Measurements from ENCODE around the gene CASP2. TPM values are rescaled to one million over a fixed set of nuclear protein-coding genes. Genes with fewer than 3 reads are reported as not detected.

CASP2 gene
- total RNA-seq, 4 donors from 2014 or later: 7.7 to 21.6 (median 13.3) TPM

DNA sequence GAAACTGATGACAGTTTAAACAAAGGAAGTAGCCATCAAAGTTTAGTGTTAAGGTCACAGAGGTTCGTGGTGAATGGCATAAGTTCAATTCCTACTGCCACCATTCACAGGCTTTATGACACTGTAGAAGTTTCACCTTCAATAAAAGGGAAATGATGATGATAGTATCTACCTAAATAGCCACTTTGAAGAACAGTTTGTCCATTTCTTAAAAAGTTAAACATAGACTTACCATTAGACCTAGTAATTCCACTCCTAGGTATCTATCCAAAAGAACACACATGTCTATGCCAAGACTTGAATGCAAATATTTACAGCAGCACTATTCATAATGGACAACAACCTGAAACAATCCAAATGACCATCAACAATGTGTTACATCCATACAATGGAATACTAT is 43.8 kb upstream of the CASP2 start:
- TF ChIP-seq, protein P1, sequence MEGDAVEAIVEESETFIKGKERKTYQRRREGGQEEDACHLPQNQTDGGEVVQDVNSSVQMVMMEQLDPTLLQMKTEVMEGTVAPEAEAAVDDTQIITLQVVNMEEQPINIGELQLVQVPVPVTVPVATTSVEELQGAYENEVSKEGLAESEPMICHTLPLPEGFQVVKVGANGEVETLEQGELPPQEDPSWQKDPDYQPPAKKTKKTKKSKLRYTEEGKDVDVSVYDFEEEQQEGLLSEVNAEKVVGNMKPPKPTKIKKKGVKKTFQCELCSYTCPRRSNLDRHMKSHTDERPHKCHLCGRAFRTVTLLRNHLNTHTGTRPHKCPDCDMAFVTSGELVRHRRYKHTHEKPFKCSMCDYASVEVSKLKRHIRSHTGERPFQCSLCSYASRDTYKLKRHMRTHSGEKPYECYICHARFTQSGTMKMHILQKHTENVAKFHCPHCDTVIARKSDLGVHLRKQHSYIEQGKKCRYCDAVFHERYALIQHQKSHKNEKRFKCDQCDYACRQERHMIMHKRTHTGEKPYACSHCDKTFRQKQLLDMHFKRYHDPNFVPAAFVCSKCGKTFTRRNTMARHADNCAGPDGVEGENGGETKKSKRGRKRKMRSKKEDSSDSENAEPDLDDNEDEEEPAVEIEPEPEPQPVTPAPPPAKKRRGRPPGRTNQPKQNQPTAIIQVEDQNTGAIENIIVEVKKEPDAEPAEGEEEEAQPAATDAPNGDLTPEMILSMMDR (IDR thresholded peaks at IDR 0.05): no peak
- no peak for ATAC-seq (ENCODE audit: low FRiP score)

DNA sequence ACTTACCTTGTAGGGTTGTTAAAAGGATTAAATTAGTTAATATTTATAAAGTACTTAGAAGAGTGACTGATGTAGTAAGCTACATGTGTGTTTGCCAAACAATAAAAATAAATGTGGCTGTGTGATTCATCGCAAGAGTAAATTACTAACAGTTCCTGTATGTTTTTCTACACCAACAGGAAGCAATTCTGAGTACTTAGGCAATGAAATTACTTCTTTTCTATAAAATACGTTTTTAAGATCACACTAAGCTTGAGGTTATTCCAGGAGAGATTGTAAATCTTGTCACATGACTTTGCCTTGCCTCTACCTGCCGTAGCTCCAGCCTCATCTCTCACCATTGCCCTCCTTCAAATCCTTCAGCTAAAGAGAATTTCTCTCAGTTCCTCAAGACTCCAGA is 43.0 kb upstream of the CASP2 start:
- no peak for ATAC-seq (ENCODE audit: low FRiP score)
- TF ChIP-seq, protein P1 (IDR thresholded peaks at IDR 0.05): no peak
- no peak for DNase-seq (ENCODE audit: low spot score)

More for the DNA sequence above, 43.8 kb upstream of the CASP2 start:
- no peak for DNase-seq (ENCODE audit: low spot score)

DNA sequence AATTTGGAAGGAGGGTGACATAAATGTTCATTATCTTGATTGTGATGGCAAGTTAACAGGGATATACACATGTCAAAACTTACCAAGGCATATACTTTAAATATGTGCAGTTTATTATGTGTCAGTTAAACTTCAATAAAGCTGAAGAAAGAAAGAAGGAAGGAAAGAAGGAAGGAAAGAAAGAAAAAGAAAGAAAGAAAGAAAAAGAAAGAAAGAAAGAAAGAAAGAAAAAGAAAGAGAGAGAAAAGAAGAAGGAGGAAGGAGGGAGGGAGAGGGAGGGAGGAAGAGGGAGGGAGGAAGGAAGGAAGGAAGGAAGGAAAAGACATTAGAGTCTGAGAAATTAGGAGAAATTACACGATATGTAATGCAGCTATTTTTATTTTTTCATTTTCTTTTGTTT is 40.8 kb upstream of the CASP2 start:
- DNase-seq (ENCODE audit: low spot score) (no peak), ATAC-seq (ENCODE audit: low FRiP score) (no peak)
- TF ChIP-seq, protein P1 (IDR thresholded peaks at IDR 0.05): no peak

DNA sequence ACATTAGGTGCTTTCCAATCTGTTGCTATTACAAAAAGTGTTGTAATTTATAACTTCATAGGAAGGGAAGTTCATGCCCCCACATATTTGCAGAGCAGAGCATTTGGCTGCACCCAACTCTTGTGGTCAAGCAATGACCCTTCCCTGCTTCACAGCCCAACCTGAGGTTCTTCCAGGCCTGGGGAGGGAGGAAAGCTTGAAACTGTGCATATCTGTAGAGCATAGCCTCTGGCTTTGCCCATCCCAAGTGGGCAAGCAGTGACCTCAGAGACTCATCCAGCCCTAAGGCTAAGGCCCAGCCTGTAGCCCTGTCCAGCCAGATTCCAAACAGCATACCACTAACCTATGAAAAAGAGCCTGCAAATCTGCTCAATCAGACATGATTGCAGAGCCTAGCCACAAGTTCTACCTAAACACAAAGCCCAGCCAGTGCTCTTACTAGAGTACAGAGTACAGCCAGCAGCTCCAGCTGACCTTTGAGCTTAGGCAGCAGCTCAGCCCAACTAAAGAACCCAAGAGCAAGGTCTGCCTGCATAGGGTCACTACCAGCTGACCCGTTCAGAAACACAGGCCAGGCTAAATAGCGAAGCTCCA is 39.3 kb upstream of the CASP2 start:
- DNase-seq (ENCODE audit: low spot score): no peak
- TF ChIP-seq, protein P1 (IDR thresholded peaks at IDR 0.05): no peak
- no peak for ATAC-seq (ENCODE audit: low FRiP score)

DNA sequence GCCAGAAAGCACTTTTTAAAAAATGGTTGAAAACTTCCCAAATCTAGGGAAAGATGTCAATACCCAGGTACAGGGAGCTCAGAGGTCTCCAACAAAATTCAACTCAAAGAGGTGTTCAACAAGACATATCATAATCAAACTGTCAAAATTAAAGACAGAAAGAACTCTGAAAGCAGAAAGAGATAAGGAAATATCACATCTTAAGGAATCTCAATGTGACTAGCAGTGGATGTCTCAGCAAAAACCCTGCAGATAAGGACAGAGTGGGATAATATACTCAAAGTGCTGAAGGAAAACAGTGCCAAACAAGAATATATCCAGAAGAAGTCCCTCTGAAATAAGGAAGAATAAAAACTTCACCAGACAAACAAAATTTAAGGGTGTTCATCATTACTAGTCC is 38.0 kb upstream of the CASP2 start:
- no peak for ATAC-seq (ENCODE audit: low FRiP score)
- DNase-seq (ENCODE audit: low spot score): no peak
- TF ChIP-seq, protein P1 (IDR thresholded peaks at IDR 0.05): no peak

DNA sequence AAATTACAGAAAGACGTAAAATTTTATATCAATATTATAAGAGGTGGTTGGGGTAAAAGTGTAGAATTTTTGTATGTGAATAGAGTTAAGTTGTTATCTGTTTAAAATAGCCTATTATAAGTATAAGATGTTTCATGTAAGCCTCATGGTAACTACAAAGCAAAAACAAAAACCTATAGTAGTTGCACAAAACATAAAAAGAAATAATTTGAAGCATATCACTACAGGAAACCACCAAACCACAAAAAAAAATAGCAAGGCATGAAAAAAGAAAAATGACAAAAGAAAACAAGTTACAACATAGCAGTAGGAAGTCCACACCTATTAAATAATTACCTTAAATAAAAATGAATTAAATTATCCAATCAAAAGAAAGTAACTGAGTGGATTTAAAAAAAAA is 37.3 kb upstream of the CASP2 start:
- ATAC-seq (ENCODE audit: low FRiP score) (no peak), DNase-seq (ENCODE audit: low spot score) (no peak)
- TF ChIP-seq, protein P1 (IDR thresholded peaks at IDR 0.05): no peak

DNA sequence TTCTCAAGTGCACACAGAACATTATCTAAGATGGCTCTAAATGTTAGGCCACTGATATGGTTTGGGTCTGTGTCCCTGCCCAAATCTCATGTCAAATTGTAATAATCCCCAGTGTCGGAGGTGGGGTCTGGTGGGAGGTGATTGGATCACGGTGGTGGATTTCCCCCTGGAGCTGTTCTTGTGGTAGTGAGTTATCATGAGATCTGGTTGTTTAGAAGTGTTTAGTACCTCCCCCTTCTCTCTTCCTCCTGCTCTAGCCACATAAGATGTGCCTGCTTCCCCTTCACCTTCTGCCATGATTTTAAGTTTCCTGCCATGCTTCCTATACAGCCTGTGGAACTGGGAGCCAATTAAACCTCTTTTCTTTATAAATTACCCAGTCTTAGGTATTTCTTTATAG is 36.1 kb upstream of the CASP2 start:
- DNase-seq (ENCODE audit: low spot score) (no peak), ATAC-seq (ENCODE audit: low FRiP score) (no peak)
- TF ChIP-seq, protein P1 (IDR thresholded peaks at IDR 0.05): no peak
